ENCODE data around the gene GRPR. TPM values are rescaled to one million over a fixed set of nuclear protein-coding genes. Genes with fewer than 3 reads are reported as not detected.

Gene GRPR
- total and polyA plus RNA-seq, 2 of the 13 experiments (the other 11 are each of a cell fraction or from before 2014, with no cell fraction given) = 0.04 to 0.05 TPM

GRCh38 chrX:16186380-16187007, 63.1 kb downstream of the GRPR start:
- FAIRE-seq (no peak), ATAC-seq (no peak), DNase-seq (ENCODE audit: low spot score) (no peak)
- Histone ChIP-seq H2AFZ (ENCODE audit: low read length) (no peak overlapping the region), H3K9ac (ENCODE audit: insufficient read depth, low read depth, low read length) (no peak overlapping the region), H3K27ac (ENCODE audit: extremely low read length, insufficient read depth, low read length) (no peak overlapping the region), H3K4me1 (ENCODE audit: insufficient read depth, low read length) (no peaks in the 10 kb centered on the region), H3K9me3 (ENCODE audit: low read length) (no peaks in the 10 kb centered on the region), H3K4me3 (replicated peaks in 1 of 3; ENCODE audit: insufficient read depth in 1 of 3, low read depth in 2 of 3, low read length in 3 of 3) (no peak overlapping the region), H4K20me1 (ENCODE audit: insufficient read depth, low read length) (no peaks in the 10 kb centered on the region), H3K27me3 (ENCODE audit: control insufficient read depth in 1 of 2, insufficient read depth in 2 of 2, low read length in 2 of 2) (no peaks in the 10 kb centered on the region), H3K79me2 (ENCODE audit: insufficient read depth, low read length) (no peaks in the 10 kb centered on the region), H3K36me3 (replicated peaks in 1 of 2; ENCODE audit: control insufficient read depth in 1 of 2, insufficient read depth in 2 of 2, low read length in 2 of 2) (no peaks in the 10 kb centered on the region), H3K4me2 (ENCODE audit: low read depth, low read length) (no peak overlapping the region)
- WGBS (ENCODE audit: low lambda C conversion rate) = 0% methylated on average over 3 of the region's 3 CpGs
- intact Hi-C loops (cut with micrococcal nuclease; ENCODE audit: unreplicated experiment) (no loop called here), in situ Hi-C loops (cut with HindIII; ENCODE audit: extremely low pct_ligation_motif_present, low pct_unique_long_range_greater_than_20kb) (no loop called here)
- ChIA-PET POLR2A (no interaction called here), CTCF (ENCODE audit: low intra/inter-chr PET ratio, low total read pairs) (no interaction called here)
- BruUV-seq (replicated peaks) = no TSS peak
- no peak for TF ChIP-seq ZNF234 (CRISPR knock-in tag; conservative IDR thresholded peaks at IDR 0.05)
- no peak for TF ChIP-seq FOXA3 (CRISPR knock-in tag; IDR thresholded peaks at IDR 0.05)
- TF ChIP-seq EED (CRISPR knock-in tag; IDR thresholded peaks at IDR 0.05) = no peak
- no peak for TF ChIP-seq XRCC5 (optimal IDR thresholded peaks at IDR 0.05; ENCODE audit: low read length)

- Histone ChIP-seq H3K9me3 (ENCODE audit: low read length) (no peaks in the 10 kb centered on the region), H3K27ac (ENCODE audit: extremely low read length, insufficient read depth, low read length) (no peak overlapping the region), H4K20me1 (ENCODE audit: insufficient read depth, low read length) (no peaks in the 10 kb centered on the region), H3K4me1 (ENCODE audit: insufficient read depth, low read length) (no peaks in the 10 kb centered on the region), H3K4me2 (ENCODE audit: low read depth, low read length) (no peak overlapping the region), H3K4me3 (replicated peaks in 1 of 3; ENCODE audit: insufficient read depth in 1 of 3, low read depth in 2 of 3, low read length in 3 of 3) (no peak overlapping the region), H2AFZ (ENCODE audit: low read length) (no peak overlapping the region), H3K27me3 (ENCODE audit: control insufficient read depth in 1 of 2, insufficient read depth in 2 of 2, low read length in 2 of 2) (no peaks in the 10 kb centered on the region), H3K9ac (ENCODE audit: insufficient read depth, low read depth, low read length) (no peak overlapping the region), H3K79me2 (ENCODE audit: insufficient read depth, low read length) (no peaks in the 10 kb centered on the region), H3K36me3 (replicated peaks in 1 of 2; ENCODE audit: control insufficient read depth in 1 of 2, insufficient read depth in 2 of 2, low read length in 2 of 2) (no peaks in the 10 kb centered on the region)
- 13% methylated on average over 4 of the region's 4 CpGs for WGBS (ENCODE audit: low lambda C conversion rate)
- no peak for FAIRE-seq
- TF ChIP-seq ZEB1 (IDR thresholded peaks at IDR 0.05; ENCODE audit: insufficient replicate concordance, low read depth) (no peak), NCOR1 (IDR thresholded peaks at IDR 0.05; ENCODE audit: borderline replicate concordance, low read length) (no peak), JDP2 (CRISPR knock-in tag; IDR thresholded peaks at IDR 0.05; ENCODE audit: borderline replicate concordance) (no peak)
- ATAC-seq = no peak
- BruUV-seq (replicated peaks) = no TSS peak
- in situ Hi-C loops (cut with HindIII; ENCODE audit: extremely low pct_ligation_motif_present, low pct_unique_long_range_greater_than_20kb) (no loop called here), intact Hi-C loops (cut with micrococcal nuclease; ENCODE audit: unreplicated experiment) (no loop called here)
- no peak for DNase-seq (ENCODE audit: low spot score)
- ChIA-PET POLR2A (no interaction called here), CTCF (ENCODE audit: low intra/inter-chr PET ratio, low total read pairs) (no interaction called here)
Observed at GRCh38 chrX:16187024-16187760, 63.8 kb downstream of the GRPR start.

Measured in HepG2 (cell line).